H1 (cell line): ENCODE measurements around the gene SERPINA1.

Experiments used
- CTCF ChIP-seq, 3 experiments: IDR thresholded peaks; 1 replicate in 2 of 3; 2 replicates in 1 of 3; pipeline versions ENCODE4 v1.5.1 to v1.6.1; 2011; ENCODE audit warnings: low read length in 3 of 3, mild to moderate bottlenecking in 3 of 3, inconsistent platforms in 2 of 3, low read depth in 1 of 3, moderate library complexity in 1 of 3; ENCODE audit not compliant: insufficient read depth in 1 of 3; ENCODE audit errors: control extremely low read depth in 1 of 3
- HDAC2 ChIP-seq, 2 experiments: fragments of 300-600 bp in 1 of 2; sonication (generic) in 1 of 2; IDR thresholded peaks; 2 replicates each; pipeline ENCODE4 v1.6.1; 2011 to 2012; ENCODE audit warnings: low read depth in 2 of 2, low read length in 2 of 2, mild to moderate bottlenecking in 2 of 2, moderate library complexity in 2 of 2, borderline replicate concordance in 1 of 2, inconsistent platforms in 1 of 2
- HDAC6 ChIP-seq: IDR thresholded peaks from one replicate; pipeline ENCODE4 v1.7.1; 2012; ENCODE audit warnings: low read depth, mild to moderate bottlenecking, inconsistent platforms, low read length, moderate library complexity
- POLR2A ChIP-seq, 2 experiments: IDR thresholded peaks; 1 replicate in 1 of 2; 2 replicates in 1 of 2; pipeline ENCODE4 v1.6.1; 2011; ENCODE audit warnings: low read depth in 2 of 2, low read length in 2 of 2, mild to moderate bottlenecking in 2 of 2; ENCODE audit errors: control extremely low read depth in 1 of 2
- RNF2 ChIP-seq: fragments of 200-900, 300-1000 bp; sonication (generic); IDR thresholded peaks from 2 replicates; pipeline ENCODE4 v1.7.1; 2016; ENCODE audit warnings: borderline replicate concordance, low read depth, mild to moderate bottlenecking, antibody characterized with exemption, low read length; ENCODE audit not compliant: poor library complexity, severe bottlenecking; ENCODE audit errors: missing control alignments
- SIN3A ChIP-seq, 2 experiments: IDR thresholded peaks in 1 of 2; conservative IDR thresholded peaks in 1 of 2; 2 replicates each; pipeline ENCODE4 v1.6.1; 2011 to 2012; ENCODE audit warnings: low read length in 2 of 2, improper control_type of control experiment in 1 of 2, low read depth in 1 of 2, mild to moderate bottlenecking in 1 of 2
- SRF ChIP-seq: IDR thresholded peaks from 2 replicates; pipeline ENCODE4 v1.6.1; 2011; ENCODE audit warnings: mild to moderate bottlenecking, low read depth, low read length, moderate library complexity
- YY1 ChIP-seq: IDR thresholded peaks from 2 replicates; pipeline ENCODE4 v1.6.1; 2011; ENCODE audit warnings: low read depth, mild to moderate bottlenecking, low read length

- TF ChIP-seq YY1 = no peak
- TF ChIP-seq SIN3A (conservative IDR thresholded peaks at IDR 0.05 in 1 of 2, IDR thresholded peaks at IDR 0.05 in 1 of 2; ENCODE audit: low read depth in 1 of 2, low read length in 2 of 2) = no peak
- TF ChIP-seq HDAC2 (IDR thresholded peaks at IDR 0.05; ENCODE audit: borderline replicate concordance in 1 of 2, low read depth in 2 of 2, low read length in 2 of 2) = no peak
- no peak for TF ChIP-seq HDAC6
- TF ChIP-seq CTCF (IDR thresholded peaks at IDR 0.05; ENCODE audit: control extremely low read depth in 1 of 3, insufficient read depth in 1 of 3, low read depth in 1 of 3, low read length in 3 of 3) = no peak
- no peak for TF ChIP-seq RNF2
- no peak for TF ChIP-seq SRF
- no peak for TF ChIP-seq POLR2A (IDR thresholded peaks at IDR 0.05; ENCODE audit: control extremely low read depth in 1 of 2, low read depth in 2 of 2, low read length in 2 of 2)
Observed at GRCh38 chr14:94382716-94383596, 5.4 kb downstream of the SERPINA1 start.
